Left lung (tissue), 10 donors: ENCODE data around the gene ULK4. TPM values are rescaled to one million over a fixed set of nuclear protein-coding genes. Genes with fewer than 3 reads are reported as not detected.
A peak's percentile ranks its signal among the peaks of the same experiment; 100 is the strongest.
"Not testable (repeated sequence)": the region's sequence is repeated elsewhere in the genome, so short reads cannot be mapped to it uniquely, and the experiment has no call there.

Source experiments
- ATAC-seq: fragments of 200-7000 bp; cut with Tn5 transposase; one replicate; pipeline ENCODE4 v1.9.1; 2020; ENCODE audit warnings: moderate library complexity
- DNase-seq, 4 donors: peaks; one replicate each; pipeline ENCODE4 v3.0.0-alpha.2; 2013 to 2020
- H3K27ac ChIP-seq, 2 donors: fragments of 200-600 bp; sonication (generic) in 1 of 2; one replicate each; pipeline versions ENCODE4 v1.5.0 to v1.8.0; 2020 to 2021
- H3K27me3 ChIP-seq, 2 donors: fragments of 200-600 bp; sonication (generic) in 1 of 2; one replicate each; pipeline versions ENCODE4 v1.5.0 to v1.8.0; 2020 to 2021
- H3K36me3 ChIP-seq, 2 donors: fragments of 200-600 bp; sonication (generic) in 1 of 2; one replicate each; pipeline versions ENCODE4 v1.5.0 to v1.8.0; 2020 to 2021
- H3K4me1 ChIP-seq, 2 donors: fragments of 200-600 bp; one replicate each; pipeline ENCODE4 v1.8.0; 2021
- H3K4me3 ChIP-seq, 2 donors: fragments of 200-600 bp; sonication (generic) in 1 of 2; one replicate each; pipeline versions ENCODE4 v1.5.0 to v1.8.0; 2020 to 2021; ENCODE audit warnings: mild to moderate bottlenecking in 1 of 2
- H3K9me3 ChIP-seq, 2 donors: fragments of 200-600 bp; sonication (generic) in 1 of 2; one replicate each; pipeline versions ENCODE4 v1.5.0 to v1.8.0; 2020 to 2021
- CTCF ChIP-seq, 2 donors: fragments of 200-600 bp; sonication (generic) in 1 of 2; IDR thresholded peaks; one replicate each; pipeline versions ENCODE4 v1.5.0 to v1.8.0; 2021; ENCODE audit warnings: antibody characterized with exemption in 2 of 2
- intact Hi-C, 2 donors: fragments of 100-400 bp; cut with DNase I; formaldehyde crosslinking; loops; one replicate each; pipeline versions ENCODE4 v1.11.2 to v1.14.2; 2022
- polyA plus RNA-seq, 6 donors: library from polyadenylated mRNA; unstranded; fragments of 120-200 nt; gene quantifications; one replicate each; pipeline ENCODE4 v1.2.1, GENCODE V29; 2013; ENCODE audit not compliant: insufficient read length in 6 of 6
- total RNA-seq, 2 donors: library from RNA; stranded (reverse); fragmentation: NEBNext Ultra II Directional; extraction: Animal tissue kit (Norgen Biotek cat#: 25700); gene quantifications; one replicate each; pipeline ENCODE4 v1.2.1, GENCODE V29; 2021
- donor health status: DM: no; HTN: yes; CAD: no.
- donor health status: DM: no; HTN: no; CAD: no.

The ULK4 gene
- total and polyA plus RNA-seq, 8 donors, result 3.9 to 12.1 (median 5.6) TPM

- Histone ChIP-seq H3K36me3 (no peaks in the 10 kb centered on the region), H3K4me1 (no peaks in the 10 kb centered on the region), H3K27me3 (no peaks in the 10 kb centered on the region), H3K27ac (no peak overlapping the region), H3K9me3 (no peaks in the 10 kb centered on the region), H3K4me3 (no peak overlapping the region)
- DNase-seq (no peak), ATAC-seq (no peak)
- intact Hi-C loops, result no loop called here
- TF ChIP-seq CTCF (IDR thresholded peaks at IDR 0.05), result no peak
Measured at GRCh38 chr3:41456162-41456561, 505.7 kb downstream of the ULK4 start.

DNA sequence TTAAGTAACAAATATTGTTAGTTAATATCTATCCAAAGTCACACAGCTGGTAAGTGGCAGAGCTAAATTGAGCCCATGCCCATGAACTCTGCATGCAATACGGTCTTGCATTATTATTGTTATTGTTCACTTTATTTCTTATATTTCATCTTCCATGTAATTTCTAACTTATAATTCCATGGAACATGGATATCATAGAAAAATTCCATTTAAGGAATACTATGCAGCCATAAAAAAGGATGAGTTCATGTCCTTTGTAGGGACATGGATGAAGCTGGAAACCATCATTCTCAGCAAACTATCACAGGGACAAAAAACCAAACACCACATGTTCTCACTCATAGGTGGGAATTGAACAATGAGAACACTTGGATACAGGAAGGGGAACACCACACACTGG, 508.3 kb downstream of the ULK4 start:
- not testable (repeated sequence) for H3K4me1 ChIP-seq

DNA sequence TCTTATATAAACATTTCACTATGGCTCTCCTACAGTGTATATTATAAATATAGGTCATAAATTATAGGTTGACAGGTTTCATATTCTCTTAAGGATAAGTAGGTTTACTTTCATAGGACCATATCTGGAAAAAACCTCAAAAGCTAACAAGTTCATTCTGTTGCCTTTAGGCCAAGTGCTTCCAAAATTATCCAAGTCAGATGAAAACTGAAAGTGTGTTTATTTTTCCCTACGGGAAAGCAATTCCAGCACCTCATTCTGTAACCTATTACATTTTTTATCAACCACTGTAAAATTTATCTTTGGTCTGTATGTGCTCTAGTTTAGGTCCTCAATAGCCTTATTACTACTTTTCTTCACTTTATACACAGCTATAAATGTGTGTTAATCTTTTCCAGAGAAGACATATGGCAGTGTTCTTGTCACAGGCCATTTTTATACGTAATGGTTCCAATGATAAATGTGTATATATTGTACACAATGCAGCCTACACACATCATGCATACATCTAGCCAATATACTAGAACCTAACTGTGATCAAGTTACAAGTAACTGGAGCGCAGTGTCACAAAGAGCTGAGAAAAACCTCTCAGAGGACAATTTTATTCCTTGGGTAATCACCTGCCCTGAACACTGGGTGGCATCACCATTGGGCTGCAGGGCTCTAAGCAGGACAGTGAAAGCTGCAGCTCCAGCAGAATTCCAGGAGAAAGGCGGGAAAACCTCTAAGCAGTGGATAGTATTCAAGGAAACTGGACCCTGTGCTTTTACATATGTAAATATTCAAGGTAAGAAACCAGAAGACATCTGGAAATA, 511.3 kb downstream of the ULK4 start:
- DNase-seq, result peak in 1 of 4 donors; percentile 3
- intact Hi-C loops, result no loop called here

More for the DNA sequence above, 508.3 kb downstream of the ULK4 start:
- H3K36me3 ChIP-seq, DNase-seq, H3K4me3 ChIP-seq, H3K9me3 ChIP-seq, H3K27me3 ChIP-seq, H3K27ac ChIP-seq, ATAC-seq, intact Hi-C loops: not testable (repeated sequence)

DNA sequence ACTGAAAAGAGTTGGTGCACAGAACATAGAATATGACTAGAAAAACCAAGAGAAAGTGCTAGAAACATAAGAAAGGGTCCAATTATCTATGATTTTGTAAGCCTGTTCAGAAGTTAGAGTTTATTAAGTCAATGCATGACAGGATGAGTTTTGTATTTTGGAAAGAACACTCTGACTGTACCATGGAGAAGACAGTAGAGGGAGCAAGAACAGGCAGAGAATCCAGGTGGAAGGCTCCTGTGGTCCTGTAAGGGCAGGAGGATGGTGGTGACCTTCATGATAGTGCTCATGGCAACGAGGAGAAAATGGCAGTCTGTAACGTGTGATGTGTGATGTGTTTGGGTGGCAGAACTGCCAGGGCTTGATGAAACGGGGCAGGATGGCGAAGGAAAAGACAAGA, 513.5 kb downstream of the ULK4 start:
- H3K4me3 ChIP-seq, result no peak overlapping the region
- ATAC-seq (no peak), DNase-seq (no peak)
- intact Hi-C loops, result no loop called here
- no peaks in the 10 kb centered on the region for H3K36me3 ChIP-seq
- no peak overlapping the region for H3K27ac ChIP-seq
- H3K4me1 ChIP-seq, result no peaks in the 10 kb centered on the region
- H3K27me3 ChIP-seq, result no peaks in the 10 kb centered on the region
- no peaks in the 10 kb centered on the region for H3K9me3 ChIP-seq
- TF ChIP-seq CTCF (IDR thresholded peaks at IDR 0.05), result no peak

More for the DNA sequence above, 511.3 kb downstream of the ULK4 start:
- Histone ChIP-seq H3K36me3 (no peaks in the 10 kb centered on the region), H3K27me3 (no peaks in the 10 kb centered on the region), H3K4me1 (no peaks in the 10 kb centered on the region), H3K9me3 (no peaks in the 10 kb centered on the region), H3K27ac (no peak overlapping the region), H3K4me3 (no peak overlapping the region)
- peak; percentile 18 for ATAC-seq
- no peak for TF ChIP-seq CTCF (IDR thresholded peaks at IDR 0.05)

GRCh38 chr3:41447701-41448100, 514.2 kb downstream of the ULK4 start:
- Histone ChIP-seq H3K4me1 (no peaks in the 10 kb centered on the region), H3K27ac (no peak overlapping the region), H3K4me3 (no peak overlapping the region), H3K27me3 (no peaks in the 10 kb centered on the region), H3K36me3 (no peaks in the 10 kb centered on the region), H3K9me3 (no peaks in the 10 kb centered on the region)
- ATAC-seq (no peak), DNase-seq (no peak)
- no peak for TF ChIP-seq CTCF (IDR thresholded peaks at IDR 0.05)
- intact Hi-C loops, result no loop called here

DNA sequence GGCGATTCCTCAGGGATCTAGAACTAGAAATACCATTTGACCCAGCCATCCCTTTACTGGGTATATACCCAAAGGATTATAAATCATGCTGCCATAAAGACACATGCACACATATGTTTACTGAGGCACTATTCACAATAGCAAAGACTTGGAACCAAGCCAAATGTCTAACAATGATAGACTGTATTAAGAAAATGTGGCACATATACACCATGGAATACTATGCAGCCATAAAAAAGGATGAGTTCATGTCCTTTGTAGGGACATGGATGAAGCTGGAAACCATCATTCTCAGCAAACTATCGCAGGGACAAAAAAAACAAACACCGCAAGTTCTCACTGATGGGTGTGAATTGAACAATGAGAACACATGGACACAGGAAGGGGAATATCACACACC, 515.6 kb downstream of the ULK4 start:
- H3K4me3 ChIP-seq, H3K36me3 ChIP-seq, H3K27ac ChIP-seq, ATAC-seq, H3K27me3 ChIP-seq, intact Hi-C loops, DNase-seq, H3K9me3 ChIP-seq, H3K4me1 ChIP-seq: not testable (repeated sequence)
